ENCODE data around the gene ZNF385B.

Gene ZNF385B

GRCh38 chr2:179578171-179578916 lies 283.1 kb downstream of the ZNF385B start:
- DNase-seq = no peak

GRCh38 chr2:179574061-179574519 lies 287.3 kb downstream of the ZNF385B start:
- no peak for DNase-seq

GRCh38 chr2:179572544-179572943 lies 288.9 kb downstream of the ZNF385B start:
- DNase-seq = no peak

GRCh38 chr2:179571721-179572120 lies 289.7 kb downstream of the ZNF385B start:
- DNase-seq = no peak

- no peak for DNase-seq
Observed at GRCh38 chr2:179571252-179571651, 290.2 kb downstream of the ZNF385B start.

GRCh38 chr2:179569831-179570233 lies 291.6 kb downstream of the ZNF385B start:
- no peak for DNase-seq

- DNase-seq = no peak
Observed at GRCh38 chr2:179565807-179566206, 295.6 kb downstream of the ZNF385B start.

GRCh38 chr2:179562330-179562885 lies 299.0 kb downstream of the ZNF385B start:
- DNase-seq = peak; percentile 52 to 70

GRCh38 chr2:179561702-179562101 lies 299.7 kb downstream of the ZNF385B start:
- no peak for DNase-seq

- DNase-seq = no peak
Observed at GRCh38 chr2:179560257-179560735, 301.1 kb downstream of the ZNF385B start.

- no peak for DNase-seq
Observed at GRCh38 chr2:179559108-179559806, 302.2 kb downstream of the ZNF385B start.

- no peak for DNase-seq
Observed at GRCh38 chr2:179558010-179558934, 303.1 kb downstream of the ZNF385B start.

GRCh38 chr2:179556425-179556824 lies 305.0 kb downstream of the ZNF385B start:
- no peak for DNase-seq

GRCh38 chr2:179555691-179556283 lies 305.6 kb downstream of the ZNF385B start:
- no peak for DNase-seq

GRCh38 chr2:179554639-179555386 lies 306.6 kb downstream of the ZNF385B start:
- DNase-seq = no peak

- no peak for DNase-seq
Observed at GRCh38 chr2:179553382-179553781, 308.0 kb downstream of the ZNF385B start.

GRCh38 chr2:179551539-179552045 lies 309.8 kb downstream of the ZNF385B start:
- no peak for DNase-seq

GRCh38 chr2:179550849-179551248 lies 310.6 kb downstream of the ZNF385B start:
- DNase-seq = no peak

- DNase-seq = peak; percentile 25 to 53
Observed at GRCh38 chr2:179550214-179550613, 311.2 kb downstream of the ZNF385B start.

GRCh38 chr2:179546656-179547055 lies 314.8 kb downstream of the ZNF385B start:
- DNase-seq = no peak

GRCh38 chr2:179545024-179545423 lies 316.4 kb downstream of the ZNF385B start:
- no peak for DNase-seq

Data from NCI-H1930 (cell line).